NOMO-1 treated with DMSO at 0.1 percent for 48 hours (cell line): ENCODE measurements around the gene PYGB.
"Not testable (repeated sequence)": the region's sequence is repeated elsewhere in the genome, so short reads cannot be mapped to it uniquely, and the experiment has no call there.

ENCODE experiments used
- DNase-seq: peaks from one replicate; lab custom pipeline; 2025; ENCODE audit not compliant: unreplicated experiment; lab: John Stamatoyannopoulos, UW

Gene PYGB

GRCh38 chr20:25247518-25247955, 348 bp upstream of the PYGB start:
- no peak for DNase-seq

GRCh38 chr20:25248786-25249172, 894 bp downstream of the PYGB start:
- DNase-seq = no peak

- no peak for DNase-seq
Observed at GRCh38 chr20:25249198-25249931, 1.5 kb downstream of the PYGB start.

GRCh38 chr20:25250508-25250907, 2.6 kb downstream of the PYGB start:
- no peak for DNase-seq

- no peak for DNase-seq
Observed at GRCh38 chr20:25251019-25251418, 3.1 kb downstream of the PYGB start.

- DNase-seq = no peak
Observed at GRCh38 chr20:25251558-25251957, 3.7 kb downstream of the PYGB start.

GRCh38 chr20:25252230-25252651, 4.4 kb downstream of the PYGB start:
- no peak for DNase-seq

GRCh38 chr20:25252686-25253421, 5.0 kb downstream of the PYGB start:
- no peak for DNase-seq

GRCh38 chr20:25253606-25254275, 5.9 kb downstream of the PYGB start:
- no peak for DNase-seq

- no peak for DNase-seq
Observed at GRCh38 chr20:25254571-25254970, 6.7 kb downstream of the PYGB start.

GRCh38 chr20:25254986-25255680, 7.2 kb downstream of the PYGB start:
- DNase-seq = no peak

GRCh38 chr20:25256226-25256859, 8.5 kb downstream of the PYGB start:
- no peak for DNase-seq

- DNase-seq = no peak
Observed at GRCh38 chr20:25257130-25257529, 9.2 kb downstream of the PYGB start.

GRCh38 chr20:25257756-25258475, 10.0 kb downstream of the PYGB start:
- DNase-seq = no peak

- DNase-seq = no peak
Observed at GRCh38 chr20:25258476-25258805, 10.6 kb downstream of the PYGB start.

GRCh38 chr20:25258828-25259227, 10.9 kb downstream of the PYGB start:
- no peak for DNase-seq

GRCh38 chr20:25259358-25259757, 11.5 kb downstream of the PYGB start:
- no peak for DNase-seq

GRCh38 chr20:25259788-25260254, 11.9 kb downstream of the PYGB start:
- DNase-seq = no peak

- DNase-seq = not testable (repeated sequence)
Observed at GRCh38 chr20:25260770-25261437, 13.0 kb downstream of the PYGB start.
